ENCODE data around the gene KCNT2. TPM values are rescaled to one million over a fixed set of nuclear protein-coding genes. Genes with fewer than 3 reads are reported as not detected.
A peak's percentile ranks its signal among the peaks of the same experiment; 100 is the strongest.

Gene KCNT2
- total and polyA plus RNA-seq, 9 of the 15 experiments (the other 6 are each of a cell fraction or from before 2014, with no cell fraction given): 0.13 to 0.73 (median 0.28) TPM

- Histone ChIP-seq H3K9me1 (ENCODE audit: control insufficient read depth, insufficient read depth, low read length) (no peaks in the 10 kb centered on the region), H3K27ac (ENCODE audit: extremely low read depth, low read depth, low read length) (no peak overlapping the region), H3K9me3 (replicated peaks; ENCODE audit: control insufficient read depth, insufficient read depth, low read depth, low read length) (0 out of 2 replicates have a peak, but pooled peaks cover 2% of the 10 kb centered on the region), H3K4me1 (replicated peaks in 1 of 2; ENCODE audit: control insufficient read depth in 2 of 2, insufficient read depth in 2 of 2, low read length in 2 of 2) (no peaks in the 10 kb centered on the region), H3K36me3 (ENCODE audit: control insufficient read depth, insufficient read depth, low read length) (no peaks in the 10 kb centered on the region), H3K9ac (ENCODE audit: insufficient read depth in 1 of 2, low read depth in 2 of 2, low read length in 2 of 2) (no peak overlapping the region), H3K27me3 (ENCODE audit: control insufficient read depth in 2 of 2, insufficient read depth in 2 of 2, low read length in 2 of 2) (no peaks in the 10 kb centered on the region), H3K79me2 (ENCODE audit: control insufficient read depth, insufficient read depth, low read length) (no peaks in the 10 kb centered on the region), H3K4me3 (no peak overlapping the region), H2AFZ (ENCODE audit: low read depth, low read length) (no peak overlapping the region), H4K20me1 (replicated peaks; ENCODE audit: control insufficient read depth, insufficient read depth, low read length) (no peaks in the 10 kb centered on the region), H3K4me2 (ENCODE audit: insufficient read depth, low read length) (no peak overlapping the region)
- in situ Hi-C loops (cut with MboI) (no loop called here), intact Hi-C loops (cut with micrococcal nuclease) (no loop called here)
- BruUV-seq (replicated peaks): no TSS peak
- ATAC-seq (no peak), DNase-seq (ENCODE audit: extremely low read depth in 1 of 4, low spot score in 3 of 4) (peak in 1 of 4 experiments; percentile 11), FAIRE-seq (no peak)
- POLR2A ChIA-PET: no interaction called here
- peak; percentile 56 for TF ChIP-seq ARID1B (IDR thresholded peaks at IDR 0.05)
- peak; percentile 34; the same call in 1 of the 2 replicates for TF ChIP-seq CBFA2T2 (conservative IDR thresholded peaks at IDR 0.05)
- TF ChIP-seq ZNF551 (CRISPR knock-in tag; IDR thresholded peaks at IDR 0.05): no peak
- peak; percentile 35; the same call in 1 of the 2 replicates for TF ChIP-seq SOX6 (IDR thresholded peaks at IDR 0.05)
- 0 out of 2 replicates have a peak, but pooled peaks have one; percentile 25 for TF ChIP-seq SMARCA4 (IDR thresholded peaks at IDR 0.05)
- TF ChIP-seq FOXJ2 (tag; IDR thresholded peaks at IDR 0.05): 0 out of 2 replicates have a peak, but pooled peaks have one; percentile 36
- peak; percentile 13 for TF ChIP-seq MEIS2 (IDR thresholded peaks at IDR 0.05; ENCODE audit: partially characterized antibody)
- TF ChIP-seq ZNF133 (CRISPR knock-in tag; IDR thresholded peaks at IDR 0.05): no peak
- no peak for TF ChIP-seq ARNT (IDR thresholded peaks at IDR 0.05)
- TF ChIP-seq TAL1 (IDR thresholded peaks at IDR 0.05): peak; percentile 35; the same call in 1 of the 2 replicates
- peak; percentile 46; the same call in 1 of the 2 replicates for TF ChIP-seq TCF3 (CRISPR knock-in tag; IDR thresholded peaks at IDR 0.05)
- no peak for TF ChIP-seq ZNF780A (CRISPR knock-in tag; IDR thresholded peaks at IDR 0.05)
- TF ChIP-seq CBFA2T3 (IDR thresholded peaks at IDR 0.05): peak; percentile 68
- CTCF ChIA-PET (ENCODE audit: low intra/inter-chr PET ratio): no interaction called here
- WGBS (ENCODE audit: insufficient coverage, low coverage, missing lambda C conversion rate): 3% methylated on average over 2 of the region's 2 CpGs
Observed at GRCh38 chr1:196205882-196206281, 402.4 kb downstream of the KCNT2 start.
